ENCODE data around the gene IPO13. TPM values are rescaled to one million over a fixed set of nuclear protein-coding genes. Genes with fewer than 3 reads are reported as not detected.
A peak's percentile ranks its signal among the peaks of the same experiment; 100 is the strongest.

IPO13 gene
- total and polyA plus RNA-seq, 9 donors = 8.6 to 30.3 (median 20.8) TPM

- WGBS, 3 donors = 92 to 98% (median 93%) methylated on average over 1 of the region's 1 CpG
These were observed 36.4 kb upstream of the IPO13 start for GRCh38 chr1:43910343-43910742.

GRCh38 chr1:43912607-43913006 is 34.1 kb upstream of the IPO13 start:
- H3K27ac ChIP-seq = no peak overlapping the region

More at GRCh38 chr1:43910343-43910742, 36.4 kb upstream of the IPO13 start:
- H3K27me3 ChIP-seq = no peaks in the 10 kb centered on the region
- no peak overlapping the region for H3K27ac ChIP-seq
- H3K4me3 ChIP-seq = no peak overlapping the region
- intact Hi-C loops (cut with DNase I) = no loop called here
- peaks cover 8% of the 10 kb centered on the region for H3K4me1 ChIP-seq (ENCODE audit: insufficient read depth)
- no peak for DNase-seq
- no peak for TF ChIP-seq EP300 (IDR thresholded peaks at IDR 0.05)
- TF ChIP-seq POLR2A (IDR thresholded peaks at IDR 0.05) = no peak
- TF ChIP-seq CTCF (IDR thresholded peaks at IDR 0.05) = no peak
- no peaks in the 10 kb centered on the region for H3K9me3 ChIP-seq
- no peaks in the 10 kb centered on the region for H3K36me3 ChIP-seq

GRCh38 chr1:43913051-43913501 is 33.7 kb upstream of the IPO13 start:
- intact Hi-C loops (cut with DNase I) = no loop called here
- 44 to 58% (median 49%) methylated on average over 7 of the region's 7 CpGs for WGBS, 3 donors
- Histone ChIP-seq H3K4me1 (ENCODE audit: insufficient read depth) (peaks cover 8% of the 10 kb centered on the region), H3K9me3 (no peaks in the 10 kb centered on the region), H3K27ac (no peak overlapping the region), H3K27me3 (no peaks in the 10 kb centered on the region), H3K36me3 (no peaks in the 10 kb centered on the region), H3K4me3 (no peak overlapping the region)
- DNase-seq = no peak
- TF ChIP-seq EP300 (IDR thresholded peaks at IDR 0.05) = no peak
- TF ChIP-seq POLR2A (IDR thresholded peaks at IDR 0.05) = no peak
- TF ChIP-seq CTCF (IDR thresholded peaks at IDR 0.05) = no peak

More at GRCh38 chr1:43912607-43913006, 34.1 kb upstream of the IPO13 start:
- Histone ChIP-seq H3K36me3 (no peaks in the 10 kb centered on the region), H3K9me3 (no peaks in the 10 kb centered on the region), H3K4me1 (ENCODE audit: insufficient read depth) (peaks cover 8% of the 10 kb centered on the region), H3K4me3 (no peak overlapping the region), H3K27me3 (no peaks in the 10 kb centered on the region)
- TF ChIP-seq EP300 (IDR thresholded peaks at IDR 0.05) = no peak
- TF ChIP-seq POLR2A (IDR thresholded peaks at IDR 0.05) = no peak
- TF ChIP-seq CTCF (IDR thresholded peaks at IDR 0.05) = no peak
- DNase-seq = peak in 2 of 5 donors; percentile 29 to 49
- intact Hi-C loops (cut with DNase I) = no loop called here
- WGBS, 3 donors = 48 to 63% (median 52%) methylated on average over 2 of the region's 2 CpGs

GRCh38 chr1:43913666-43914360 is 32.9 kb upstream of the IPO13 start:
- DNase-seq = no peak
- no peak for TF ChIP-seq CTCF (IDR thresholded peaks at IDR 0.05)
- no peak for TF ChIP-seq EP300 (IDR thresholded peaks at IDR 0.05)
- TF ChIP-seq POLR2A (IDR thresholded peaks at IDR 0.05) = no peak
- WGBS, 3 donors = 75 to 89% (median 79%) methylated on average over 18 of the region's 18 CpGs
- intact Hi-C loops (cut with DNase I) = no loop called here
- H3K4me1 ChIP-seq (ENCODE audit: insufficient read depth) = peaks cover 8% of the 10 kb centered on the region
- no peaks in the 10 kb centered on the region for H3K9me3 ChIP-seq
- H3K36me3 ChIP-seq = no peaks in the 10 kb centered on the region
- H3K27me3 ChIP-seq = no peaks in the 10 kb centered on the region
- no peak overlapping the region for H3K27ac ChIP-seq
- no peak overlapping the region for H3K4me3 ChIP-seq
